Body of pancreas (tissue), 4 donors: ENCODE data around the gene TEAD1.

ENCODE experiments used
- CTCF ChIP-seq, 7 experiments: fragments of 450-650 bp in 4 of 7; fragments of 200-600 bp in 3 of 7; sonication (generic) in 3 of 7; IDR thresholded peaks; one replicate each; pipeline ENCODE4 v1.5.1; 2016 to 2019; ENCODE audit warnings: antibody characterized with exemption in 7 of 7
- POLR2A ChIP-seq, 3 donors: fragments of 450-650 bp; IDR thresholded peaks; one replicate each; pipeline ENCODE4 v1.6.1; 2016; ENCODE audit warnings: antibody characterized with exemption in 3 of 3, mild to moderate bottlenecking in 2 of 3

GRCh38 chr11:12746593-12747097 lies 72.4 kb downstream of the TEAD1 start:
- TF ChIP-seq CTCF (IDR thresholded peaks at IDR 0.05) (no peak), POLR2A (IDR thresholded peaks at IDR 0.05) (no peak)
